HCT116 (cell line): ENCODE measurements around the gene JDP2.

Experiments
- CTCF ChIP-seq, 3 experiments: fragments of 200-600 bp in 1 of 3; sonication (generic) in 1 of 3; IDR thresholded peaks in 2 of 3; conservative IDR thresholded peaks in 1 of 3; 2 replicates each; pipeline ENCODE4 v1.5.1; 2012 to 2017; ENCODE audit warnings: low read depth in 2 of 3, low read length in 2 of 3, antibody characterized with exemption in 1 of 3, borderline replicate concordance in 1 of 3, control low read depth in 1 of 3, mild to moderate bottlenecking in 1 of 3, mixed read lengths in 1 of 3, mixed run types in 1 of 3, moderate library complexity in 1 of 3; ENCODE audit not compliant: insufficient read depth in 1 of 3
- EGR1 ChIP-seq: IDR thresholded peaks from 2 replicates; pipeline ENCODE4 v1.6.1; 2012; ENCODE audit warnings: low read depth
- EZH2 ChIP-seq: fragments of 200-600 bp; sonication (generic); IDR thresholded peaks from 2 replicates; pipeline ENCODE4 v1.6.1; 2017; ENCODE audit warnings: antibody characterized with exemption, mixed run types
- EZH2phosphoT487 ChIP-seq: fragments of 200-600 bp; IDR thresholded peaks from 2 replicates; pipeline ENCODE4 v1.6.1; 2018; ENCODE audit warnings: antibody characterized with exemption, borderline replicate concordance
- FOSL1 ChIP-seq: IDR thresholded peaks from 2 replicates; pipeline ENCODE4 v1.6.1; 2012; ENCODE audit warnings: low read depth
- MAX ChIP-seq: IDR thresholded peaks from 2 replicates; pipeline ENCODE4 v1.6.1; 2012
- POLR2A ChIP-seq: IDR thresholded peaks from 2 replicates; pipeline ENCODE4 v1.7.0; 2011; ENCODE audit warnings: borderline replicate concordance; ENCODE audit not compliant: insufficient read depth, insufficient read length; ENCODE audit errors: extremely low read depth
- POLR2AphosphoS5 ChIP-seq: IDR thresholded peaks from 2 replicates; pipeline ENCODE4 v1.6.1; 2011; ENCODE audit warnings: mild to moderate bottlenecking, low read depth, low read length, moderate library complexity
- REST ChIP-seq: IDR thresholded peaks from 2 replicates; pipeline ENCODE4 v1.6.1; 2012; ENCODE audit warnings: low read depth
- SRF ChIP-seq: IDR thresholded peaks from 2 replicates; pipeline ENCODE4 v1.6.1; 2012; ENCODE audit warnings: low read depth
- TCF7L2 ChIP-seq: IDR thresholded peaks from 2 replicates; pipeline ENCODE4 v1.7.0; 2011; ENCODE audit warnings: borderline replicate concordance, inconsistent platforms; ENCODE audit not compliant: insufficient read depth, insufficient read length; ENCODE audit errors: extremely low read depth
- YY1 ChIP-seq: IDR thresholded peaks from 2 replicates; pipeline ENCODE4 v1.6.1; 2011; ENCODE audit warnings: low read length, low read depth, moderate library complexity, mild to moderate bottlenecking; ENCODE audit not compliant: insufficient replicate concordance; ENCODE audit errors: extremely low read depth
- ZBTB33 ChIP-seq: IDR thresholded peaks from 2 replicates; pipeline ENCODE4 v1.6.1; 2011; ENCODE audit warnings: mild to moderate bottlenecking, low read length, moderate library complexity; ENCODE audit not compliant: insufficient replicate concordance; ENCODE audit errors: extremely low read depth
- ZNF274 ChIP-seq: fragments of 200-500 bp; sonication (Bioruptor generic); IDR thresholded peaks from 2 replicates; pipeline ENCODE4 v1.6.1; 2014; ENCODE audit warnings: mild to moderate bottlenecking, low read depth, low read length, inconsistent platforms

GRCh38 chr14:75393794-75394193 lies 34.0 kb upstream of the JDP2 start:
- TF ChIP-seq EZH2 (no peak), ZBTB33 (no peak), CTCF (IDR thresholded peaks at IDR 0.05 in 2 of 3, conservative IDR thresholded peaks at IDR 0.05 in 1 of 3; ENCODE audit: borderline replicate concordance in 1 of 3, insufficient read depth in 1 of 3, low read depth in 2 of 3, low read length in 2 of 3) (no peak), SRF (no peak), POLR2A (no peak), MAX (no peak), YY1 (no peak), TCF7L2 (no peak), POLR2AphosphoS5 (no peak), EGR1 (no peak), REST (no peak), EZH2phosphoT487 (no peak), FOSL1 (no peak), ZNF274 (no peak)
